ENCODE results near the gene CCL26. TPM values are rescaled to one million over a fixed set of nuclear protein-coding genes. Genes with fewer than 3 reads are reported as not detected.
"Not testable (repeated sequence)": the region's sequence is repeated elsewhere in the genome, so short reads cannot be mapped to it uniquely, and the experiment has no call there.

CCL26 gene
- total and polyA plus RNA-seq, 2 of the 13 experiments (the other 11 are each of a cell fraction or from before 2014, with no cell fraction given) = 0.16 TPM; not detected in 1

DNA sequence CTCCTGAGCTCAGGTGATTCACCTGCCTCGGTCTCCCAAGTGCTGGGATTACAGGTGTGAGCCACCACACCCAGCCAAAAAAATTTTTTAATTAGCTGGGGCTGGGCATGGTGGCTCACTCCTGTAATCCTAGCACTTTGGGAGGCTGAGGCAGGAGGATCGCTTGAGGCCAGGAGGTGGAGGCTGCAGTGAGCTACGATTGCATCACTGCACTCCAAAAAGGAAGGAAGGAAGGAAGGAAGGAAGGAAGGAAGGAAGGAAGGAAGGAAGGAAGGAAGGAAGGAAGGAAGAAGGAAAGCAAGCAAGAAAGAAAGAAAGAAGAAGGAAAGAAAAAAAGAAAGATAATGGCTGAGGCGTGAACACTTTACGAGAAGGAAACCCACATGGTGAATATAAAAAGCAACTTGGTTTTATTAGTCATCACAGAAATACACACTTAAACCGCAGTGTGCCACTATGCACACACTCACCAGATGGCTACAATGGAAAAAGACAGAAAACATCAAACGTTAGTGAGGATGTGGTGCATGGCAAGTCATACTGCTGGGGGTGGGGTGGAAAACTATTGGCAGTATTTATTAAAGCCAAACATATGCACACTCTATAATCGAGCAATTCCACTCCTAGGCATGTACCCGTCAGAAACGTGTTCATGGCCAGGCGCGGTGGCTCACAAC lies 4.4 kb upstream of the CCL26 start:
- in situ Hi-C loops (cut with HindIII; ENCODE audit: extremely low pct_ligation_motif_present, low pct_unique_long_range_greater_than_20kb) = no loop called here
- CTCF ChIA-PET (ENCODE audit: low intra/inter-chr PET ratio, low total read pairs) = no interaction called here
- Histone ChIP-seq H3K27ac (ENCODE audit: extremely low read length, insufficient read depth, low read length) (no peak overlapping the region), H3K4me2 (ENCODE audit: low read depth, low read length) (no peak overlapping the region), H2AFZ (ENCODE audit: low read length) (no peak overlapping the region), H4K20me1 (ENCODE audit: insufficient read depth, low read length) (no peaks in the 10 kb centered on the region), H3K27me3 (ENCODE audit: control insufficient read depth in 1 of 2, insufficient read depth in 2 of 2, low read length in 2 of 2) (peaks cover 0 to 12% of the 10 kb centered on the region in 2 experiments; a peak in 2 of 5 replicates), H3K4me1 (ENCODE audit: insufficient read depth, low read length) (peaks cover 20% of the 10 kb centered on the region), H3K9ac (ENCODE audit: insufficient read depth, low read depth, low read length) (no peak overlapping the region), H3K4me3 (replicated peaks in 1 of 3; ENCODE audit: insufficient read depth in 1 of 3, low read depth in 2 of 3, low read length in 3 of 3) (no peak overlapping the region), H3K79me2 (ENCODE audit: insufficient read depth, low read length) (no peaks in the 10 kb centered on the region), H3K9me3 (ENCODE audit: low read length) (no peaks in the 10 kb centered on the region), H3K36me3 (replicated peaks in 1 of 2; ENCODE audit: control insufficient read depth in 1 of 2, insufficient read depth in 2 of 2, low read length in 2 of 2) (no peaks in the 10 kb centered on the region)
- BruUV-seq (replicated peaks) = no TSS peak
- TF ChIP-seq, protein P1, sequence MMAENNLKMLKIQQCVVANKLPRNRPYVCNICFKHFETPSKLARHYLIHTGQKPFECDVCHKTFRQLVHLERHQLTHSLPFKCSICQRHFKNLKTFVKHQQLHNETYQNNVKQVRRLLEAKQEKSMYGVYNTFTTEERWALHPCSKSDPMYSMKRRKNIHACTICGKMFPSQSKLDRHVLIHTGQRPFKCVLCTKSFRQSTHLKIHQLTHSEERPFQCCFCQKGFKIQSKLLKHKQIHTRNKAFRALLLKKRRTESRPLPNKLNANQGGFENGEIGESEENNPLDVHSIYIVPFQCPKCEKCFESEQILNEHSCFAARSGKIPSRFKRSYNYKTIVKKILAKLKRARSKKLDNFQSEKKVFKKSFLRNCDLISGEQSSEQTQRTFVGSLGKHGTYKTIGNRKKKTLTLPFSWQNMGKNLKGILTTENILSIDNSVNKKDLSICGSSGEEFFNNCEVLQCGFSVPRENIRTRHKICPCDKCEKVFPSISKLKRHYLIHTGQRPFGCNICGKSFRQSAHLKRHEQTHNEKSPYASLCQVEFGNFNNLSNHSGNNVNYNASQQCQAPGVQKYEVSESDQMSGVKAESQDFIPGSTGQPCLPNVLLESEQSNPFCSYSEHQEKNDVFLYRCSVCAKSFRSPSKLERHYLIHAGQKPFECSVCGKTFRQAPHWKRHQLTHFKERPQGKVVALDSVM (CRISPR knock-in tag; IDR thresholded peaks at IDR 0.05) = peak; percentile 28; the same call in 1 of the 2 replicates
- TF ChIP-seq ZNF224 (CRISPR knock-in tag; IDR thresholded peaks at IDR 0.05) (no peak), ZNF225 (CRISPR knock-in tag; IDR thresholded peaks at IDR 0.05) (no peak), FOXO1 (CRISPR knock-in tag; IDR thresholded peaks at IDR 0.05) (no peak)
- FAIRE-seq (no peak), DNase-seq (ENCODE audit: low spot score) (no peak), ATAC-seq (no peak)
- POLR2A ChIA-PET = no interaction called here
- intact Hi-C loops (cut with micrococcal nuclease; ENCODE audit: unreplicated experiment) = no loop called here
- WGBS (ENCODE audit: low lambda C conversion rate) = 50% methylated on average over 12 of the region's 12 CpGs

- intact Hi-C loops (cut with micrococcal nuclease; ENCODE audit: unreplicated experiment); BruUV-seq (replicated peaks); H3K4me2 ChIP-seq (ENCODE audit: low read depth, low read length); FAIRE-seq; H3K4me3 ChIP-seq (replicated peaks in 1 of 3; ENCODE audit: insufficient read depth in 1 of 3, low read depth in 2 of 3, low read length in 3 of 3); H4K20me1 ChIP-seq (ENCODE audit: insufficient read depth, low read length); H3K79me2 ChIP-seq (ENCODE audit: insufficient read depth, low read length); ATAC-seq; H3K36me3 ChIP-seq (replicated peaks in 1 of 2; ENCODE audit: control insufficient read depth in 1 of 2, insufficient read depth in 2 of 2, low read length in 2 of 2); POLR2A ChIA-PET; CTCF ChIA-PET (ENCODE audit: low intra/inter-chr PET ratio, low total read pairs); H2AFZ ChIP-seq (ENCODE audit: low read length); DNase-seq (ENCODE audit: low spot score); in situ Hi-C loops (cut with HindIII; ENCODE audit: extremely low pct_ligation_motif_present, low pct_unique_long_range_greater_than_20kb); H3K9me3 ChIP-seq (ENCODE audit: low read length); H3K27me3 ChIP-seq (ENCODE audit: control insufficient read depth in 1 of 2, insufficient read depth in 2 of 2, low read length in 2 of 2); H3K27ac ChIP-seq (ENCODE audit: extremely low read length, insufficient read depth, low read length); H3K9ac ChIP-seq (ENCODE audit: insufficient read depth, low read depth, low read length): not testable (repeated sequence)
- H3K4me1 ChIP-seq (ENCODE audit: insufficient read depth, low read length) = peaks cover 20% of the 10 kb centered on the region
- 75% methylated on average over 6 of the region's 6 CpGs for WGBS (ENCODE audit: low lambda C conversion rate)
Observed at GRCh38 chr7:75773958-75774357, 1.9 kb upstream of the CCL26 start.

All from HepG2 (cell line).